SK-N-SH (cell line): Measurements from ENCODE around the gene FSIP1. TPM values are rescaled to one million over a fixed set of nuclear protein-coding genes. Genes with fewer than 3 reads are reported as not detected.

ENCODE experiments used
- CTCF ChIA-PET: fragments of 300-600, 350-600 bp; formaldehyde crosslinking; extraction: SDS; loops from one replicate; lab custom pipeline; 2021; lab: Yijun Ruan, JAX
- POLR2A ChIA-PET: fragments of 350-600 bp; sonication (Branson Sonifier 250); formaldehyde crosslinking; extraction: SDS; loops from one replicate; lab custom pipeline; 2020; ENCODE audit warnings: antibody characterized with exemption, inconsistent platforms; lab: Yijun Ruan, JAX
- DNase-seq: peaks from one replicate; pipeline ENCODE4 v3.0.0; 2012
- H2AFZ ChIP-seq: fragments of 200-600 bp; sonication (generic); 2 replicates; pipeline ENCODE4 v1.8.1; 2016; ENCODE audit warnings: antibody characterized with exemption, mild to moderate bottlenecking, low read depth
- H3F3A ChIP-seq: fragments of 200-600 bp; sonication (generic); replicated peaks from 2 replicates; pipeline ENCODE3; 2016; ENCODE audit warnings: antibody characterized with exemption, mild to moderate bottlenecking; ENCODE audit not compliant: insufficient read depth
- H3K27ac ChIP-seq, 2 experiments: fragments of 200-500 bp in 1 of 2; fragments of 200-600 bp in 1 of 2; sonication (Bioruptor generic) in 1 of 2; sonication (generic), shearing (Covaris generic) in 1 of 2; 2 replicates each; pipeline versions ENCODE4 v1.5.1 to v1.6.1; 2014 to 2016; ENCODE audit warnings: low read depth in 2 of 2, inconsistent platforms in 1 of 2, low read length in 1 of 2, mild to moderate bottlenecking in 1 of 2, mixed read lengths in 1 of 2
- H3K27me3 ChIP-seq: fragments of 200-600 bp; sonication (generic), shearing (Covaris generic); 2 replicates; pipeline ENCODE4 v1.6.1; 2016; ENCODE audit warnings: mixed run types; ENCODE audit not compliant: insufficient read depth
- H3K36me3 ChIP-seq, 2 experiments: fragments of 200-500 bp in 1 of 2; fragments of 200-600 bp in 1 of 2; sonication (Bioruptor generic) in 1 of 2; sonication (generic) in 1 of 2; replicated peaks in 1 of 2; 2 replicates each; pipeline versions ENCODE3 to v1.5.1; 2014 to 2016; ENCODE audit warnings: low read length in 1 of 2, mild to moderate bottlenecking in 1 of 2; ENCODE audit not compliant: insufficient read depth in 2 of 2, control insufficient read depth in 1 of 2
- H3K4me1 ChIP-seq, 2 experiments: fragments of 200-500 bp in 1 of 2; fragments of 200-600 bp in 1 of 2; sonication (Bioruptor generic) in 1 of 2; sonication (generic), shearing (Covaris generic) in 1 of 2; 2 replicates each; pipeline versions ENCODE4 v1.5.1 to v1.6.1; 2014 to 2016; ENCODE audit warnings: low read depth in 1 of 2, low read length in 1 of 2, mixed run types in 1 of 2; ENCODE audit not compliant: insufficient read depth in 2 of 2, control insufficient read depth in 1 of 2
- H3K4me2 ChIP-seq: fragments of 200-600 bp; sonication (generic), shearing (Covaris generic); 2 replicates; pipeline ENCODE4 v1.6.1; 2017; ENCODE audit warnings: mixed run types
- H3K4me3 ChIP-seq, 2 experiments: fragments of 200-500 bp in 1 of 2; fragments of 200-600 bp in 1 of 2; sonication (Bioruptor generic) in 1 of 2; sonication (generic), shearing (Covaris generic) in 1 of 2; 2 replicates each; pipeline versions ENCODE4 v1.5.1 to v1.8.1; 2014 to 2016; ENCODE audit warnings: low read depth in 2 of 2, inconsistent platforms in 1 of 2, low read length in 1 of 2, mild to moderate bottlenecking in 1 of 2, mixed read lengths in 1 of 2, moderate library complexity in 1 of 2
- H3K79me2 ChIP-seq: fragments of 200-600 bp; sonication (generic); 2 replicates; pipeline ENCODE4 v1.8.1; 2017; ENCODE audit warnings: mild to moderate bottlenecking; ENCODE audit not compliant: insufficient read depth
- H3K9ac ChIP-seq: fragments of 200-600 bp; sonication (generic); 2 replicates; pipeline ENCODE4 v1.6.1; 2017; ENCODE audit warnings: mixed run types
- H3K9me2 ChIP-seq: fragments of 200-600 bp; sonication (generic); 2 replicates; pipeline ENCODE4 v1.6.1; 2017; ENCODE audit warnings: mixed run types
- H3K9me3 ChIP-seq: fragments of 200-600 bp; sonication (generic); 2 replicates; pipeline ENCODE4 v1.6.1; 2017; ENCODE audit warnings: mixed run types, mild to moderate bottlenecking, moderate library complexity
- H4K20me1 ChIP-seq: fragments of 200-600 bp; sonication (generic); 2 replicates; pipeline ENCODE4 v1.6.1; 2017; ENCODE audit warnings: mild to moderate bottlenecking, mixed run types; ENCODE audit not compliant: insufficient read depth
- CHD2 ChIP-seq: fragments of 150-350 bp; IDR thresholded peaks from 2 replicates; pipeline ENCODE4 v1.6.1; 2018; ENCODE audit warnings: low read length; ENCODE audit not compliant: partially characterized antibody
- EP300 ChIP-seq, 2 experiments: IDR thresholded peaks; 2 replicates each; pipeline versions ENCODE4 v1.4.0 to v1.6.1; 2012; ENCODE audit warnings: borderline replicate concordance in 1 of 2, low read depth in 1 of 2, low read length in 1 of 2
- FOSL2 ChIP-seq: IDR thresholded peaks from 2 replicates; pipeline ENCODE4 v1.4.0; 2012; ENCODE audit warnings: low read depth, mild to moderate bottlenecking, moderate library complexity, borderline replicate concordance
- FOXJ3 ChIP-seq: sonication (generic); formaldehyde crosslinking; IDR thresholded peaks from 2 replicates; pipeline ENCODE4 v1.5.1; 2020; ENCODE audit warnings: mild to moderate bottlenecking, missing genetic modification reagents
- GATA2 ChIP-seq: sonication (generic); formaldehyde crosslinking; IDR thresholded peaks from 2 replicates; pipeline ENCODE4 v1.5.0; 2020; ENCODE audit warnings: mild to moderate bottlenecking, missing genetic modification reagents
- JUND ChIP-seq: IDR thresholded peaks from 2 replicates; pipeline ENCODE4 v1.4.0; 2012
- MEF2A ChIP-seq: IDR thresholded peaks from 2 replicates; pipeline ENCODE4 v1.4.0; 2012; ENCODE audit warnings: low read depth, borderline replicate concordance
- NFIC ChIP-seq: IDR thresholded peaks from 2 replicates; pipeline ENCODE4 v1.4.0; 2012; ENCODE audit warnings: borderline replicate concordance
- NRF1 ChIP-seq: IDR thresholded peaks from 2 replicates; pipeline ENCODE4 v1.6.1; 2012; ENCODE audit warnings: low read depth, mild to moderate bottlenecking, low read length
- POLR2AphosphoS5 ChIP-seq: IDR thresholded peaks from 2 replicates; pipeline ENCODE4 v1.6.1; 2012; ENCODE audit warnings: low read depth, low read length
- RAD21 ChIP-seq: IDR thresholded peaks from 2 replicates; pipeline ENCODE4 v1.6.1; 2012; ENCODE audit warnings: mild to moderate bottlenecking, low read length
- RXRA ChIP-seq: IDR thresholded peaks from 2 replicates; pipeline ENCODE4 v1.4.0; 2012; ENCODE audit warnings: low read depth, mild to moderate bottlenecking, borderline replicate concordance
- SIN3A ChIP-seq: IDR thresholded peaks from 2 replicates; pipeline ENCODE4 v1.6.1; 2012; ENCODE audit warnings: low read depth, mild to moderate bottlenecking, low read length, moderate library complexity, borderline replicate concordance
- SMC3 ChIP-seq: IDR thresholded peaks from 2 replicates; pipeline ENCODE4 v1.6.1; 2012; ENCODE audit warnings: low read depth, low read length, improper control_type of control experiment
- TAF1 ChIP-seq: IDR thresholded peaks from 2 replicates; pipeline ENCODE4 v1.6.1; 2012; ENCODE audit warnings: low read depth, mild to moderate bottlenecking, low read length, moderate library complexity, borderline replicate concordance
- TCF12 ChIP-seq: IDR thresholded peaks from 2 replicates; pipeline ENCODE4 v1.4.0; 2012
- WGBS: methylation state at CpG from one replicate; pipeline ENCODE4 v1.1.6; 2017; ENCODE audit warnings: low lambda C conversion rate; 5-methylcytosine and 5-hydroxymethylcytosine counted together
- polyA plus RNA-seq, 3 experiments: library from polyadenylated mRNA; depleted of rRNA; stranded (reverse); fragments of >200 nt; gene quantifications; 2 replicates each; pipeline ENCODE4 v1.2.3, GENCODE V29; 2012
- TF ChIP-seq, protein P1 (sequence below): fragments of 150-350 bp; IDR thresholded peaks from 2 replicates; pipeline ENCODE4 v1.6.1; 2016; ENCODE audit warnings: mild to moderate bottlenecking, low read depth, low read length
- TF ChIP-seq, protein P2 (sequence below): IDR thresholded peaks from 2 replicates; pipeline ENCODE4; 2012
- TF ChIP-seq, protein P3 (sequence below): IDR thresholded peaks from 2 replicates; pipeline ENCODE4 v1.4.0; 2012; ENCODE audit warnings: low read depth

Gene FSIP1
- polyA plus RNA-seq, 1 of the 3 experiments (the other 2 are of a cell fraction) = 0.43 TPM

DNA sequence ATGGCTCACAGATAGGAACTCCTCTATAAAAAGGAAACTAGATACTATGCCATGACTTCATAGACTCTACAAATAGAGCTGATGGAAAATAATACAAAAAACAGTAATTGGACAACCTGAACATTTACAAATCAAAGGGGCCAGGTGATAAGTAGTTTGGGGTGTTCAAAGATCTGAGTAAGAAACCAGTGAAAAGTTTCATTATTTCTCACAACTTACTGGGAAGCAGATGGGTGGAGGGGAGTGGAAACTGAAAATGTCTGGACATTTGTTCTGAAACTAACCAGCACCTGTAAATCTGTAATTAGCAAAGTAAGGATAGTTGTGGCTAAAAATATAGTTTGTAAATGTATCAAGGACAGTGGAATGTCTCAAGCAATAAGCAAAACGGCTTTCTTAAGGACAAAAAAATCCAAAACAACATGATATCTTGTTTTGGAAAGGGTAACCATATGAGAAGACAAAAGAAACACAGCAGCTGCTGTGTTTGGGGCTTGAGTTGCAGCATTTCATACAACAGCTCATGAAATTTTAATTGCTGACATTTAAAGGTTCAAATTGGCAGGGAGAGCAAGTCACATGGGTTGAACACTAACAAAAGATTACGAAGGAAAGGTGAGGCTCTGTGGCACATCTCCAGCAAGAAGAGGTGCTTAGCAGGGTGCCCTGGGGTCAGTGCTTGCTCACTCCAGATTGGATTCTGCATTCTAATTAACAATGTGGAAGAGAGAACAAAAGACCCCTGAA lies 228.5 kb downstream of the FSIP1 start:
- Histone ChIP-seq H3K27ac (no peak overlapping the region), H3K4me3 (no peak overlapping the region), H3K4me2 (no peak overlapping the region), H3K9me2 (no peaks in the 10 kb centered on the region), H3K9me3 (no peaks in the 10 kb centered on the region), H3K79me2 (no peaks in the 10 kb centered on the region), H3K36me3 (no peaks in the 10 kb centered on the region), H2AFZ (no peak overlapping the region), H3K4me1 (no peaks in the 10 kb centered on the region; a peak in 1 of 4 replicates), H3F3A (no peaks in the 10 kb centered on the region), H4K20me1 (no peaks in the 10 kb centered on the region), H3K27me3 (no peaks in the 10 kb centered on the region), H3K9ac (no peak overlapping the region)
- 48% methylated on average over 2 of the region's 2 CpGs for WGBS
- TF ChIP-seq FOSL2 (no peak), RXRA (no peak), SIN3A (no peak)
- ChIA-PET CTCF (interaction anchor here (2.4 kb wide), 1 partner anchor 27 kb away, joined by 8 read pairs; the partner anchor contains the start of gene THBS1), POLR2A (no interaction called here)
- DNase-seq = no peak

DNA sequence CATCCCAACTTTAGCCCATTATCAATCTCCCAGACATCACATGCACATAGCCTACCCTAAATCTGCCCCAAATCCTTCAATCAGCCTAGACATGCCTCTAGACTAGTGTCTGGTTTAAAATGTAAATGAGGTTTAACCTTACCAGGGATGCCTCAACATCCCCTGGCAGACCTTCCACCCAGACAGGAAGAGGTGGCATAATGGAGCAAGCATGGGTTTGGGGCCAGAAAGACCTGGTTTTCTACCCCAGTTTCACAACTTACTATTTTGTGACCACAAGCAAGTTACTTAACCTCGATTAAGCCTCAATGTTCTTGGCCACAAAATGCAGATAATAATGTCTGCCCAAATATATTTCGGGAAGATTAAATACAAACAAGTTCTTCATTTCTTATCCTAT lies 230.1 kb downstream of the FSIP1 start:
- Histone ChIP-seq H3K4me3 (no peak overlapping the region), H4K20me1 (no peaks in the 10 kb centered on the region), H3K79me2 (no peaks in the 10 kb centered on the region), H3K4me1 (no peaks in the 10 kb centered on the region; a peak in 1 of 4 replicates), H3K27ac (no peak overlapping the region), H3K36me3 (no peaks in the 10 kb centered on the region), H3K4me2 (no peak overlapping the region), H2AFZ (no peak overlapping the region), H3K9ac (no peak overlapping the region), H3K27me3 (no peaks in the 10 kb centered on the region), H3F3A (no peaks in the 10 kb centered on the region), H3K9me2 (no peaks in the 10 kb centered on the region), H3K9me3 (no peaks in the 10 kb centered on the region)
- ChIA-PET CTCF (interaction anchor here (2.4 kb wide), 1 partner anchor 28 kb away, joined by 8 read pairs; the partner anchor contains the start of gene THBS1), POLR2A (no interaction called here)
- TF ChIP-seq, protein P1, sequence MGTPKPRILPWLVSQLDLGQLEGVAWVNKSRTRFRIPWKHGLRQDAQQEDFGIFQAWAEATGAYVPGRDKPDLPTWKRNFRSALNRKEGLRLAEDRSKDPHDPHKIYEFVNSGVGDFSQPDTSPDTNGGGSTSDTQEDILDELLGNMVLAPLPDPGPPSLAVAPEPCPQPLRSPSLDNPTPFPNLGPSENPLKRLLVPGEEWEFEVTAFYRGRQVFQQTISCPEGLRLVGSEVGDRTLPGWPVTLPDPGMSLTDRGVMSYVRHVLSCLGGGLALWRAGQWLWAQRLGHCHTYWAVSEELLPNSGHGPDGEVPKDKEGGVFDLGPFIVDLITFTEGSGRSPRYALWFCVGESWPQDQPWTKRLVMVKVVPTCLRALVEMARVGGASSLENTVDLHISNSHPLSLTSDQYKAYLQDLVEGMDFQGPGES = no peak
- TF ChIP-seq RXRA (no peak), NFIC (no peak), MEF2A (no peak), RAD21 (no peak), EP300 (IDR thresholded peaks at IDR 0.05; ENCODE audit: borderline replicate concordance in 1 of 2, low read depth in 1 of 2, low read length in 1 of 2) (no peak), TCF12 (no peak), POLR2AphosphoS5 (no peak), TAF1 (no peak), NRF1 (no peak), GATA2 (CRISPR knock-in tag) (no peak), SMC3 (no peak), CHD2 (no peak), FOXJ3 (CRISPR knock-in tag) (no peak), JUND (no peak), FOSL2 (no peak)
- TF ChIP-seq, protein P2, sequence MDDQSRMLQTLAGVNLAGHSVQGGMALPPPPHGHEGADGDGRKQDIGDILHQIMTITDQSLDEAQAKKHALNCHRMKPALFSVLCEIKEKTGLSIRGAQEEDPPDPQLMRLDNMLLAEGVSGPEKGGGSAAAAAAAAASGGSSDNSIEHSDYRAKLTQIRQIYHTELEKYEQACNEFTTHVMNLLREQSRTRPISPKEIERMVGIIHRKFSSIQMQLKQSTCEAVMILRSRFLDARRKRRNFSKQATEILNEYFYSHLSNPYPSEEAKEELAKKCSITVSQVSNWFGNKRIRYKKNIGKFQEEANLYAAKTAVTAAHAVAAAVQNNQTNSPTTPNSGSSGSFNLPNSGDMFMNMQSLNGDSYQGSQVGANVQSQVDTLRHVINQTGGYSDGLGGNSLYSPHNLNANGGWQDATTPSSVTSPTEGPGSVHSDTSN = no peak
- TF ChIP-seq, protein P3, sequence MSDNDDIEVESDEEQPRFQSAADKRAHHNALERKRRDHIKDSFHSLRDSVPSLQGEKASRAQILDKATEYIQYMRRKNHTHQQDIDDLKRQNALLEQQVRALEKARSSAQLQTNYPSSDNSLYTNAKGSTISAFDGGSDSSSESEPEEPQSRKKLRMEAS = no peak
- 63% methylated on average over 2 of the region's 2 CpGs for WGBS
- DNase-seq = no peak
